Testis (tissue), 2 donors: ENCODE measurements around the gene CTNNA2.

Source experiments
- CTCF ChIP-seq, 3 experiments: fragments of 450-650 bp in 2 of 3; fragments of 200-600 bp in 1 of 3; sonication (generic) in 1 of 3; IDR thresholded peaks; one replicate each; pipeline ENCODE4 v1.5.1; 2016 to 2019; ENCODE audit warnings: antibody characterized with exemption in 3 of 3, mild to moderate bottlenecking in 2 of 3, moderate library complexity in 1 of 3
- POLR2A ChIP-seq: fragments of 450-650 bp; IDR thresholded peaks from one replicate; pipeline ENCODE4 v1.6.1; 2017; ENCODE audit warnings: antibody characterized with exemption, mild to moderate bottlenecking, moderate library complexity

- TF ChIP-seq CTCF (IDR thresholded peaks at IDR 0.05) (no peak), POLR2A (no peak)
These were observed 842.0 kb downstream of the CTNNA2 start for GRCh38 chr2:80354858-80355257.
